HG03103 (cell line): Measurements from ENCODE around the gene NDUFA13.

Experiments
- ATAC-seq: cut with Tn5 transposase; IDR thresholded peaks from one replicate; pipeline ENCODE4 v1.9.1; 2021; ENCODE audit warnings: low read depth; ENCODE audit not compliant: unreplicated experiment

NDUFA13 gene

DNA sequence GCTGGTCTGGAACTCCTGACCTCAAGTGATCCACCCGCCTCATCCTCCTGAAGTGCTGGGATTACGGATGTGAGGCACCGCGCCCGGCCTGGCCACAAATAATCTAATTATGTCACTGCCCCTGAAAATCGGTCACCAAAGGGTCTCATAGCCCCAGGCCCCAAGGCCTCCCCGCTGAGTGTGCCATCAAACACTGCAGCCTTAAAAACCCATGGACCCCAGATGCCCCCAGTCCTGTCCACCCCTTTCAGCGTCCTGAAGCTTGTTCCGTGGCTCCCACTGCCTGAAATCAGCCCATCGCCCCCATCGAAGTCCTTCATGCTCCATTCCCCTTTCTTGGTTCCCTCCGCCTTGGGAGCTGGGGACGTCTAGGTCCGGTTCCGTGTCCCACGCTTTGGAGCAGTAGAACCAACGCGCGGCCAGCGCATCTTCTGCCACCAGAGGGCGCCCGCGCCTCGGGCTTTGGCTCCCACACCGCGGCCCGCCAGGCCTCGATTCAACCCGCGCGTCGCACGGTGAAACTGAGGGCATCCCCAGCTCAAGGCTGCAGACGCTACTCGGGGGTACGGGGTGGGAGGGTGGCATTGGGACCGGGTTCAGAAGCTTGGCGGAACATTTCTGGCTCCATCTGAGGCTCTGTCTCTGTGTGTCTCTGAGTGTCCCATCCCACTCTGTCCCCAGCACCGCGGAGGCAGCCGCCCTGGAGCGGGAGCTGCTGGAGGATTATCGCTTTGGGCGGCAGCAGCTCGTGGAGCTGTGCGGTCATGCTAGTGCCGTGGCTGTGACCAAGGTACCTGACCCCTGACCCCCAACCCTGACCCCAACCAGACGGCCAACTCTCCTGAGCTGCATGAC is 16.2 kb downstream of the NDUFA13 start:
- ATAC-seq: peak; percentile 61

- ATAC-seq: no peak
These were observed 17.0 kb downstream of the NDUFA13 start for GRCh38 chr19:19532806-19533701.

GRCh38 chr19:19533841-19534240 is 17.8 kb downstream of the NDUFA13 start:
- ATAC-seq: no peak

DNA sequence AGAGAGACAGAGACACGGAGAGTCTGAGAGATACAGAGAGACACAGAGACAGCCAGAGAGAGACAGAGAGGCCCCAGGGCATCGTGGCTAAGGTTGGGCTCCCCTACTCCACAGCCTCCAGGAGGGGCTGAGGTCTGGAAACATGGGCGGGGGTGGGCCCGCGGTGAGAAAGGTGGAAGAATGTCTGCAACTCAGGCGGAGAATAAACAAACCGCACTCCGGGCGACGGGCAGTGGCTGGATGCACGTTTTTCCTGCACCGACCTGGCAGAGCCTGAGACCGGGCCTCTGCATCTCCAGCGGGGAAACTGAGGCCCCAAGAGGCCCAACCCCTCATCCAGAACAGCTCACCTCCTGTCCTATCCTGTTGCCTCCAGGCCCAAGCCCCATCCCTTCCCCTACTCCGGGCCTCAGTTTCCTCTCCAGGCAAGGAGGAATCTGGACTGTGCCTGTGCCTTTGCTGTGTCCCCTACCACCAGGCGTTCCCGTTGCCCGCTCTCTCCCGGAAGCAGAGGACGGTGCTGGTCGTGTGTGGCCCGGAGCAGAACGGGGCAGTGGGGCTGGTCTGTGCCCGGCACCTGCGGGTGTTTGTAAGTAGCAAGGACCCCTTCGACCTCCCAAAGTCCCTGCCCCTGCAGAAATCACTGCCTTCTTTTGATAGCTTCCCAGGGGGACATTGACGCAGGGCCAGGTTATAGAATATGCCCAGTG is 18.7 kb downstream of the NDUFA13 start:
- ATAC-seq: no peak

GRCh38 chr19:19535311-19536191 is 19.5 kb downstream of the NDUFA13 start:
- no peak for ATAC-seq

DNA sequence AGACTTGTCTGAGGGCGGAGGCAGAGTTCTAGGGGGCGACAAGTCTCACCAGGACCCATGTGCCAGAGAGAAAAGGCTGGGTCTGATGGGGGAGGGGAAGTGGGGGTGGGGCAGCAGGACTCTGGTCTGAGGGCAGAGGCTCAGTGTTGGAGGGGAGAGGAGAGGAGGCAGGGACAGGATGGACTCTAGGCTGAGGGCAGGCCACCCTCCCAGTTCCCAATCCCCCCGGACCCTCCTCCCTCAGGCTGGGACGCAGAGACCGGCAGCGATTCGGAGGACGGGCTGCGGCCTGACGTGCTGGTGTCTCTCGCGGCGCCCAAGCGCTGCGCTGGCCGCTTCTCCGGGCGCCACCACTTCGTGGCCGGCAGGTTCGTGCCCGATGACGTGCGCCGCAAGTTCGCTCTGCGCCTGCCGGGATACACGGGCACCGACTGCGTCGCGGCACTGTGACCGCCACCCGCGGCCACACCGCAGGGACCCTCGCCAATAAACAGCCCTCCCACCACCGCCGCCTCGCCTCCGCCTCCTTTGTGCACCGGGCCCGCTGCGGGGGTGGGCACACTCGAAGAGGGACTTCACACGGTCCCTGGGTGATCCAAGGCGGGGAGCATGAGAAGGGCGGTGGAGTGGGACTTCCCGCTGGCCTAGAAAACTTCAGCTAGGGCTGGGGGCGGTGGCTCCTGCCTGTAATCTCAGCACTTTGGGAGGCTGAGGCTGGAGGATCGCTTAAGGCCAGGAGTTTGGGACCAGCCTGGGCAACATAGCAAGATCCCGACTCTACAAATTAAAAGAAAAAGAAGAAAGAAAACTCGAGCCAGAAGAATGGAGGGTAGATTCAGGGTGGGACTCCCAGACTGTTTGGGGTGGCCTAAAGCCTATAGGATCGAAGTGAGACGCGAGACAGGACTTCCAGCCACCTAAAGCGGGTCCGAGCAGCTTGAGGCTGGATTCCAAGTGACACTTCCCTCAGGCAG is 21.3 kb downstream of the NDUFA13 start:
- no peak for ATAC-seq

GRCh38 chr19:19538061-19538784 is 22.2 kb downstream of the NDUFA13 start, which contains the start of gene CILP2:
TSS of gene CILP2 (plus strand) at chr19:19538265. CDS start at chr19:19538350, 85 bp downstream.
- ATAC-seq: no peak

- ATAC-seq: no peak
These were observed 22.8 kb downstream of the NDUFA13 start for GRCh38 chr19:19538785-19539166.

GRCh38 chr19:19539698-19540063 is 23.7 kb downstream of the NDUFA13 start:
- ATAC-seq: no peak

GRCh38 chr19:19540064-19540714 is 24.2 kb downstream of the NDUFA13 start:
- no peak for ATAC-seq

GRCh38 chr19:19540715-19541515 is 24.9 kb downstream of the NDUFA13 start:
- ATAC-seq: no peak

- no peak for ATAC-seq
These were observed 25.6 kb downstream of the NDUFA13 start for GRCh38 chr19:19541616-19542015.

GRCh38 chr19:19542507-19542906 is 26.5 kb downstream of the NDUFA13 start:
- no peak for ATAC-seq

DNA sequence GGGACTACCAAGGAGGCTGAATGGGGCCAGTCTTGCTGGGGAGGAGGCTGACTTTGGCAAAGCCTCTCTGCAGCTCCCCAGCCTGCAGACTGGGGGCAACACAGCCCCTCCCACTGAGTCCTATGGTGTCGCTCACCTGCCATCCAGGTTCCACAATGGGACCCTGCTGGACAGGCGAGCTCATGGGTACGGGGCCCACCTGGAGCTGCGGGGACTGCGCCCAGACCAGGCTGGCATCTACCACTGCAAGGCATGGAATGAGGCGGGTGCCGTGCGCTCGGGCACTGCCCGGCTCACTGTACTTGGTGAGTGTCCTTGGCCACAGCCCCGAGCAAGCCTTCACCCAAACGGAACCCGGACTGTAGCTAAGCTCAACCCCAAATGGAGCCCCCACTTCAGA is 27.1 kb downstream of the NDUFA13 start:
- ATAC-seq: no peak

DNA sequence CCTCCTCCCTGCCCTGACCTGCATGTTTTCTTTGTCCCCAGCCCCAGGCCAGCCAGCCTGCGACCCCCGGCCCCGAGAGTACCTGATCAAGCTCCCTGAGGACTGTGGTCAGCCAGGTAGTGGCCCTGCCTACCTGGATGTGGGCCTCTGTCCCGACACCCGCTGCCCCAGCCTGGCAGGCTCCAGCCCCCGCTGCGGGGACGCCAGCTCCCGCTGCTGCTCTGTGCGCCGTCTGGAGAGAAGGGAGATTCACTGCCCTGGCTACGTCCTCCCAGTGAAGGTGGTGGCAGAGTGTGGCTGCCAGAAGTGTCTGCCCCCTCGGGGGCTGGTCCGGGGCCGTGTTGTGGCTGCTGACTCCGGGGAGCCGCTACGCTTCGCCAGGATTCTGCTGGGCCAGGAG is 27.6 kb downstream of the NDUFA13 start:
- ATAC-seq: no peak

DNA sequence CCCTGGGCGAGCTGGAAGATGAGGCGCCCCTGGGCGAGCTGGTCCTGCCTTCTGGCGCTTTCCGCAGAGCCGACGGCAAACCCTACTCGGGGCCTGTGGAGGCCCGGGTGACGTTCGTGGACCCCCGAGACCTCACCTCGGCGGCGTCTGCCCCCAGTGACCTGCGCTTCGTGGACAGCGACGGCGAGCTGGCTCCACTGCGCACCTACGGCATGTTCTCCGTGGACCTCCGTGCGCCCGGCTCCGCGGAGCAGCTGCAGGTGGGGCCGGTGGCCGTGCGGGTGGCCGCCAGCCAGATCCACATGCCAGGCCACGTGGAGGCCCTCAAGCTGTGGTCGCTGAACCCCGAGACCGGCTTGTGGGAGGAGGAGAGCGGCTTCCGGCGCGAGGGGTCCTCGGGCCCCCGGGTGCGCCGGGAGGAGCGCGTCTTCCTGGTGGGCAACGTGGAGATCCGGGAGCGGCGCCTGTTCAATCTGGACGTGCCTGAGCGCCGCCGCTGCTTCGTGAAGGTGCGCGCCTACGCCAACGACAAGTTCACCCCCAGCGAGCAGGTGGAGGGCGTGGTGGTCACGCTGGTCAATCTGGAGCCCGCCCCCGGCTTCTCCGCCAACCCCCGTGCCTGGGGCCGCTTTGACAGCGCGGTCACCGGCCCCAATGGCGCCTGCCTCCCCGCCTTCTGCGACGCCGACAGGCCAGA is 28.4 kb downstream of the NDUFA13 start:
- ATAC-seq: no peak
